B cell (primary cell): ENCODE data around the gene ZDHHC1.

Experiments used
- CTCF ChIP-seq: fragments of 200-600 bp; IDR thresholded peaks from one replicate; pipeline ENCODE4 v1.8.0; 2022; ENCODE audit warnings: antibody characterized with exemption, mild to moderate bottlenecking
- EZH2 ChIP-seq: IDR thresholded peaks from 2 replicates; pipeline ENCODE4 v1.6.1; 2012; ENCODE audit warnings: borderline replicate concordance, low read depth, mild to moderate bottlenecking, moderate library complexity, low read length; ENCODE audit not compliant: insufficient read depth, poor library complexity, severe bottlenecking

GRCh38 chr16:67441271-67441753 lies 25.0 kb upstream of the ZDHHC1 start:
- TF ChIP-seq CTCF (no peak), EZH2 (no peak)
